Vein endothelial cell (primary cell): ENCODE data around the gene REV1. TPM values are rescaled to one million over a fixed set of nuclear protein-coding genes. Genes with fewer than 3 reads are reported as not detected.

Experiments used
- total RNA-seq: library from RNA; depleted of rRNA; stranded (reverse); fragments of >200 nt; gene quantifications from 2 replicates; pipeline ENCODE4 v1.2.3, GENCODE V29; 2012

REV1 gene
- total RNA-seq: 34.0 and 41.9 TPM in 2 replicates

GRCh38 chr2:99489761-99490622, at the start of gene REV1:
Gene REV1, minus strand, starts transcription at chr2:99490017. Its CDS starts 25,042 bp downstream, at chr2:99464975.

Other genes starting within 250 kb of the REV1 start
- not detected in 2 replicates for gene LYG2, start 234.4 kb downstream of the REV1 start, total RNA-seq
- gene LYG1, start 188.8 kb downstream of the REV1 start, total RNA-seq: 0.98 TPM in 1 of 2 replicates, not detected in the other
- gene TXNDC9, start 153.7 kb downstream of the REV1 start, total RNA-seq: 105 and 119 TPM in 2 replicates
- 22.9 and 27.6 TPM in 2 replicates for gene EIF5B, start 152.6 kb downstream of the REV1 start, total RNA-seq